Coronary artery (tissue), 2 donors: Measurements from ENCODE around the gene MINDY3.

Source experiments
- DNase-seq: peaks from one replicate; pipeline ENCODE4 v3.0.0-alpha.2; 2017; ENCODE audit warnings: low spot score
- H3K27ac ChIP-seq, 2 donors: fragments of 200-600 bp; sonication (generic); one replicate each; pipeline ENCODE4 v1.5.1; 2016 to 2019
- H3K4me3 ChIP-seq: fragments of 200-600 bp; sonication (generic); 2 replicates; pipeline ENCODE4 v1.5.1; 2016; ENCODE audit warnings: mild to moderate bottlenecking, moderate library complexity
- TF ChIP-seq, protein P1 (sequence below): fragments of 200-600 bp; sonication (generic); IDR thresholded peaks from one replicate; pipeline ENCODE4 v1.5.1; 2019; ENCODE audit warnings: antibody characterized with exemption

The MINDY3 gene

GRCh38 chr10:15791816-15792524, 68.3 kb downstream of the MINDY3 start:
- DNase-seq, result no peak
- TF ChIP-seq, protein P1, sequence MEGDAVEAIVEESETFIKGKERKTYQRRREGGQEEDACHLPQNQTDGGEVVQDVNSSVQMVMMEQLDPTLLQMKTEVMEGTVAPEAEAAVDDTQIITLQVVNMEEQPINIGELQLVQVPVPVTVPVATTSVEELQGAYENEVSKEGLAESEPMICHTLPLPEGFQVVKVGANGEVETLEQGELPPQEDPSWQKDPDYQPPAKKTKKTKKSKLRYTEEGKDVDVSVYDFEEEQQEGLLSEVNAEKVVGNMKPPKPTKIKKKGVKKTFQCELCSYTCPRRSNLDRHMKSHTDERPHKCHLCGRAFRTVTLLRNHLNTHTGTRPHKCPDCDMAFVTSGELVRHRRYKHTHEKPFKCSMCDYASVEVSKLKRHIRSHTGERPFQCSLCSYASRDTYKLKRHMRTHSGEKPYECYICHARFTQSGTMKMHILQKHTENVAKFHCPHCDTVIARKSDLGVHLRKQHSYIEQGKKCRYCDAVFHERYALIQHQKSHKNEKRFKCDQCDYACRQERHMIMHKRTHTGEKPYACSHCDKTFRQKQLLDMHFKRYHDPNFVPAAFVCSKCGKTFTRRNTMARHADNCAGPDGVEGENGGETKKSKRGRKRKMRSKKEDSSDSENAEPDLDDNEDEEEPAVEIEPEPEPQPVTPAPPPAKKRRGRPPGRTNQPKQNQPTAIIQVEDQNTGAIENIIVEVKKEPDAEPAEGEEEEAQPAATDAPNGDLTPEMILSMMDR, result no peak
- H3K4me3 ChIP-seq, result no peak overlapping the region
- peak overlapping the region; percentile 6 to 61 for H3K27ac ChIP-seq

DNA sequence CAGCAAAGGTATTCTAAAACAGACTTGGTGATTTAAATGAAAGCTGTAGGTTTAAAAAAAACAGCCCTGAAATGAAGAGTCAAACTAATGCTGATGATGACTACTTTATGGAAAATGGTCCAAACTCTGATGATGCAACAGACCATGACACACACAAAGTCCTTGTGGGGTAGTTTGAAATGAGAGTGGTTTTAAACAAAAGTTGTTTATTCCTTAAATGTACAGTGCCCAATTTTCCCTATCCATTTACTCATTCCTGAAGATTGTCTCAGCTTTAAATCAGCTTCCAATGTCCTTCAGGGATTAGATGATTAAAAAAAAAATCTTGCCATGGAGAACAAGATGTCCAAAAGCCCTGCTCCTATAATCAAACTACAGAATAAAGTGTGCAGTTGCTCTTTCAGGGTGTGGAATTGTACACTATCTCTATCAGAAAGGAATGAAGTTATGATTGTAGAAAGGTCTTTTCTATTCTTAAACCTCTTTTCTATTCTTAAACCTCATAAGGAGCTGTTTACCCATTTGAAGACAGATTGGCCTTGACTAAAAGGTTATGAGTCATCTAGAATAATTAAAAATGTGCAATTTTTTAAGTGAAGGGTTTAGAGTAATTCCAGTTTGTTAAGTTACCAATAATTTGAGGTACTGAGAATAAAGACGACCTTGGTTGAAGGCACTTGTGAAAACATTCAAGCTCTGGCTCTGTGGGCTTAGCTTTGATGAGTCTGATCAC, 70.3 kb downstream of the MINDY3 start:
- peak overlapping the region; percentile 68 to 70 for H3K27ac ChIP-seq
- no peak for DNase-seq
- TF ChIP-seq, protein P1, result no peak

GRCh38 chr10:15787426-15787825, 72.9 kb downstream of the MINDY3 start:
- Histone ChIP-seq H3K27ac (peak overlapping the region; percentile 29 to 70), H3K4me3 (no peak overlapping the region)
- TF ChIP-seq, protein P1, result no peak
- DNase-seq, result no peak

More for the DNA sequence above, 70.3 kb downstream of the MINDY3 start:
- H3K4me3 ChIP-seq, result no peak overlapping the region

DNA sequence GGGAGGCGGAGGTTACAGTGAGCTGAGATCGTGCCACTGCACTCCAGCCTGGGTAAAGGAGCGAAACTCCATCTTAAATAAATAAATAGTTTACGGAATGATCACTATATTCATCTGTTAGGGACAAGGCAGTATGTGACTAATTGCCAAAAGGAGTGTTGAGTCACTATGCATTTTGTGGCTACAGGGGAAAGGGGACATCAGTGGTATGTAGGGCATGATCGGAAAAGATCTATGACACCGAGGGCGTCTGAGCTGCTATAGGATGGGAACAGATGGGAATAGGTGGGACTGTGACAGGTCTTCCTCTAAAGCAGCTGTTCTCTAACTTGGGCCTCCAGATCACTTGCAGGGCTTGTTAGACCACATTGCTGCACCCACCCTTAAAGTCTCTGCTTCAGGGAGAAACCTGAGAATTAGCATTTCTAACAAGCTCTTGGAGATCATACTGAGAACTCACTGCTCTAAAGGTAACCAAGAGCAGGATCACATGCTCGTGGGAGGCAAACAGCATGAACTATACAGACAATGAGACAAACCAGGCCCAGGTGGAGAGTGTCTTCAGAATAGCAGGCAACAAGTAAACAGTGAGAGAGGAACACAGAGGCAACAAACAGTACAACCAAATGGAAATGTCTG, 75.5 kb downstream of the MINDY3 start:
- no peak overlapping the region for H3K27ac ChIP-seq
- no peak for DNase-seq
- TF ChIP-seq, protein P1, result no peak
- H3K4me3 ChIP-seq, result no peak overlapping the region

GRCh38 chr10:15783941-15784636, 76.2 kb downstream of the MINDY3 start:
- TF ChIP-seq, protein P1, result no peak
- Histone ChIP-seq H3K27ac (no peak overlapping the region), H3K4me3 (no peak overlapping the region)
- no peak for DNase-seq

GRCh38 chr10:15782851-15783250, 77.5 kb downstream of the MINDY3 start:
- no peak overlapping the region for H3K27ac ChIP-seq

More at GRCh38 chr10:15782851-15783250, 77.5 kb downstream of the MINDY3 start:
- H3K4me3 ChIP-seq, result no peak overlapping the region
- TF ChIP-seq, protein P1, result no peak
- DNase-seq, result no peak
